NCI-H2227 (cell line): ENCODE measurements around the gene CROCC2.
A peak's percentile ranks its signal among the peaks of the same experiment; 100 is the strongest.

ENCODE experiments used
- DNase-seq: peaks from one replicate; lab custom pipeline; 2025; ENCODE audit not compliant: unreplicated experiment; lab: John Stamatoyannopoulos, UW

Gene CROCC2

GRCh38 chr2:240954436-240955305 lies 48.5 kb downstream of the CROCC2 start:
- DNase-seq, result no peak

GRCh38 chr2:240955306-240956170 lies 49.4 kb downstream of the CROCC2 start:
- no peak for DNase-seq

- no peak for DNase-seq
Observed at GRCh38 chr2:240956171-240956934, 50.2 kb downstream of the CROCC2 start.

GRCh38 chr2:240956935-240957655 lies 51.0 kb downstream of the CROCC2 start:
- DNase-seq, result no peak

GRCh38 chr2:240957656-240958365 lies 51.7 kb downstream of the CROCC2 start:
- no peak for DNase-seq

GRCh38 chr2:240958366-240959213 lies 52.5 kb downstream of the CROCC2 start:
- no peak for DNase-seq

- DNase-seq, result no peak
Observed at GRCh38 chr2:240959214-240959940, 53.2 kb downstream of the CROCC2 start.

GRCh38 chr2:240959941-240960308 lies 53.8 kb downstream of the CROCC2 start:
- DNase-seq, result no peak

- DNase-seq, result peak; percentile 43
Observed at GRCh38 chr2:240960309-240960970, 54.3 kb downstream of the CROCC2 start.

- DNase-seq, result no peak
Observed at GRCh38 chr2:240960971-240961876, 55.1 kb downstream of the CROCC2 start.

- peak; percentile 90 for DNase-seq
Observed at GRCh38 chr2:240961910-240962299, 55.8 kb downstream of the CROCC2 start.

- DNase-seq, result peak; percentile 90
Observed at GRCh38 chr2:240962300-240963064, 56.3 kb downstream of the CROCC2 start.

GRCh38 chr2:240963065-240963867 lies 57.1 kb downstream of the CROCC2 start:
- no peak for DNase-seq

- DNase-seq, result no peak
Observed at GRCh38 chr2:240963868-240964703, 58.0 kb downstream of the CROCC2 start.
